Activated CD4-positive, alpha-beta T cell treated with anti-CD3 and anti-CD28 coated beads, Interleukin-2, amount 50 U/mL, for 48 hours (primary cell): ENCODE measurements around the gene ATP6V0D1.

Experiments used
- DNase-seq, 2 experiments: peaks; one replicate each; pipeline ENCODE4 v3.0.0-alpha.2; 2020

ATP6V0D1 gene

DNA sequence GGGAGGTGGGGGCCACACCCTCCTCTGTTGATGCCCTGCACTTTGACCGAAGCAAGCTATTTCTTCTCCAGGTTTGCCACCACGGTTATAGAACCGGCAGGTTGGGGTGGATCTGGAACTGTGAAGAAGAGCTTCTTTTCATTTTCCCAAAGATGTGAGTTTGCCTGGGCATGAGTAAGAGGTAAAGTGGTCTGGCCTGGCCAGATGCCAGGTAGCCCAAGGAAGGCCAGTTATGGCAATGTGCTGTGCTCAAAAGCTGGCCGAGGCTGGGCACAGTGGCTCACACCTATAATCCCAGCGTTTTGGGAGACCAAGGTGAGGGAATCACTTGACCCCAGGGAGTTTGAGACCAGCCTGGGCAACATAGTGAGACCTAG, 18.7 kb downstream of the ATP6V0D1 start:
- DNase-seq = no peak

DNA sequence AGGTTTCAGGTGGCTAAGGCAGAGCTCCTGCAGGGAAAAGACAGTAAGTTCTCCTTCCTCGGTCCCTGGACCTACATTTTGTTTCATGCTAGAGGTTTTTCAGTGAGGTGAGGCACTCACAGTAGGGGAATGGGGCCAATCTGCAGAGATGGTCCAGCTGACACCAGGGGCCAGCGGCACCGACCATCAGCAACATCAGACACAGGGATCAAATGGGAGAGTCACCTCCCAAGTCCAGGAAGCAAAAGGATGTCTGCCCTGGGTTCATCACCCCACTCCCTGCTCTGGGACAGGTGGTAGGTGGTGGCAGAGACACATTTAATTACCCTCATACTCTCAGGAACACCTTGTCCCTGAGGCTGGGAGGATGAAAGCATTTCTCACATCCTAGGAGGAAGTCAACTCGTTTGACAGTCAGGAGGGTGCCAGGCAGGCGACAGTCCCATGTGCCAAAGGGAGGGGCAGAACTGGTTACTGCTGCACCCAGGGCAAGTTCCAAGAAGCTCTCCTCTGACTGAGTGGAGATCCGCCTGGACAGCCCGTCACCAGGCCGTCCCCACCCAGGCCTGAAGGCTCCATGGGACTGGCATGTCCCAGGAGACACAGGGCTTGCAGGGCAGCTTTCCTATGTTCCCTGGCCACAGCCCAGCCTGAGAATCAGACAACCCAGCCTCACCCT, 19.2 kb downstream of the ATP6V0D1 start:
- no peak for DNase-seq

GRCh38 chr16:67460961-67461360, 20.0 kb downstream of the ATP6V0D1 start:
- DNase-seq = no peak

DNA sequence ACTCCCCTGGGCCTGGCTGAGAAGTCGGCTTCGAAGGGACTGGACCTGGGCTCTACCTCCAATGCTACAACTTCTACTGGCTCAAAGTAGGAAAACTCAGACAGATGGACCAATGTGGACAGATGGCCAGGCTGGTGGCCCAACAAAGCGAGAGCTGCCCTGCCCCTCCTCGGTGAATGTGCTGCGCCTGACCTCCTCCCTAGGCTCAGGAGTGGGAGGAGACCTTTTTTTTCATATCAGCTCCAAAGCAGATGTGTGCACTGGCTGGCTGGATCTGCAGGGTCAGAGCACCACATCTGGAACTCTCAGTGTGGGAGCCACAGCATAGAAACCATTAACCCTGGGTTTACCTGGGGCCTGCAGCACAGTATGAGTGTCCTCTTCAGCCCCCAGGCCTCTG, 20.8 kb downstream of the ATP6V0D1 start:
- DNase-seq = no peak

DNA sequence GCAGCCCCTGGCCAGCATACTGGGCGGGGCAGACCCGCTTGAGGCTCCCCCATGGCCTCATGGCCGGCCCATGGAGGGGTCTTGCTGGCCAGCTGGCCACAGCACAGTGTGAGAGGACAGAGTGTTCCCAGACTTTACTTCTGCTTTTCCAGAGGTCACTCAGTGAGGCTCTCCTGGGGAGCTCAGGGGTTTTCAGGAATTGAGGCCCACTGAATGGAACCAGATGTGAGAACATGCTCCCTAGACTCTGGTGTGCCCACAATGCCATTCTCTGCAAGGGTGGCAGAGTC, 21.2 kb downstream of the ATP6V0D1 start:
- no peak for DNase-seq

GRCh38 chr16:67459066-67459860, 21.7 kb downstream of the ATP6V0D1 start:
- DNase-seq = no peak

GRCh38 chr16:67458121-67458641, 22.8 kb downstream of the ATP6V0D1 start:
- DNase-seq = no peak

- DNase-seq = no peak
Observed at GRCh38 chr16:67457611-67458010, 23.3 kb downstream of the ATP6V0D1 start.

GRCh38 chr16:67456391-67457081, 24.4 kb downstream of the ATP6V0D1 start:
- DNase-seq = no peak

- no peak for DNase-seq
Observed at GRCh38 chr16:67454852-67455251, 26.1 kb downstream of the ATP6V0D1 start.

- no peak for DNase-seq
Observed at GRCh38 chr16:67454104-67454503, 26.9 kb downstream of the ATP6V0D1 start.

DNA sequence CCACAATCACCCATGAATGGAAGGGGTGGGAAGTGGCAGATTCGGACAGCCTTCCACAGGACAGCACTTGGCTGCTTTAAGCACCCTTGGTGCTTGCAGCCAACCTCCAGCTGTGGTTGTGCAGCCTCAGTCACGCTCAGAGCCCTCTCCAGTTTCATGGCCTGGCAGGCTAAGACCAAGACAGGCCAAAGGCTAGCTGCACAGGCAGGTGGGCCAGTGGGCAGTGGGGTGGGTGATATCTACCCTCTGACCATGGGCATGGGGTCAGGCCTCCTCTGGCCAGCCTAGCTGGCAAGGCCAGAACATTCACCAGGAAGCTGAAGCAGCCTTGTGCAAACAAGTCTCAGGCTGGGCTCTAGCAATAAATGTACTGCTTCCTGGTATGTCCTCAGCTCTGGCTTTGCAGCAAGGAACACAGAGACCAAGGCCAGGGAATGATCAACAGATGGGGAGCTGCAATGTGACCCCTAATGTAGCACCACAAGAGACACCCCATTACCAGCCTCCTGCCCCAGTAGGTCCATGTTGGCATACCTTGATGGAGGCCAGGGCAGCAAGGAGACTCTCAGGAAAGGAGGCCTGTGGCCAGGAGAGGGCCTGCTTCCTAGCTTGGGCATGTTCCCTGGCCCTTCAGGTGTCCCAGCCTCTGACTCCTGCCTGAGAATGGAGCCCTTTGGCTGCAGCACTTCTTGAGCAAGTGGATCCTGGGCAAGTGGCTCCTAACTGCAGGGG, 29.1 kb downstream of the ATP6V0D1 start:
- DNase-seq = no peak

- DNase-seq = no peak
Observed at GRCh38 chr16:67451061-67451703, 29.8 kb downstream of the ATP6V0D1 start.

- DNase-seq = no peak
Observed at GRCh38 chr16:67449739-67450138, 31.2 kb downstream of the ATP6V0D1 start.

GRCh38 chr16:67449336-67449735, 31.6 kb downstream of the ATP6V0D1 start:
- DNase-seq = no peak

DNA sequence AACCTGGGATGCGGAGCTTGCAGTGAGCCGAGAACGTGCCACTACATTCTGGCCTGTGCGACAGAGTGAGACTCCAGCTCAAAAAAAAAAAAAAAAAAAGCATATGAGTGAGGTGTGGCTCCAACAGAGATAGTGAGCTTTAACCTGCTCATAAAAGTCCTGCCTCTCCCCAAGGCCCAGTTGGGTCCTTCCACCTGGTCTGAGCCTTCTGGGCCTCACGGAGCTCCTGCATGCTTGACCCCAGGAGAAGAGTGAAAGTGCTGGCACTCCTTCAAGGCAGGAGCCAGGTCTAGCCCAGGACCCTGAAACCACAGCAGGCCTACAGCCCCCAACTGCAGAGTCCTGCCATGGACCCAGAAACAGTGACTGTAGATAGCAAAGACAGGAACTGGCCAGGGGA, 32.4 kb downstream of the ATP6V0D1 start:
- no peak for DNase-seq

GRCh38 chr16:67447508-67448076, 33.4 kb downstream of the ATP6V0D1 start:
- peak; percentile 83 to 86 for DNase-seq

GRCh38 chr16:67446968-67447507, 33.9 kb downstream of the ATP6V0D1 start:
- DNase-seq = no peak

DNA sequence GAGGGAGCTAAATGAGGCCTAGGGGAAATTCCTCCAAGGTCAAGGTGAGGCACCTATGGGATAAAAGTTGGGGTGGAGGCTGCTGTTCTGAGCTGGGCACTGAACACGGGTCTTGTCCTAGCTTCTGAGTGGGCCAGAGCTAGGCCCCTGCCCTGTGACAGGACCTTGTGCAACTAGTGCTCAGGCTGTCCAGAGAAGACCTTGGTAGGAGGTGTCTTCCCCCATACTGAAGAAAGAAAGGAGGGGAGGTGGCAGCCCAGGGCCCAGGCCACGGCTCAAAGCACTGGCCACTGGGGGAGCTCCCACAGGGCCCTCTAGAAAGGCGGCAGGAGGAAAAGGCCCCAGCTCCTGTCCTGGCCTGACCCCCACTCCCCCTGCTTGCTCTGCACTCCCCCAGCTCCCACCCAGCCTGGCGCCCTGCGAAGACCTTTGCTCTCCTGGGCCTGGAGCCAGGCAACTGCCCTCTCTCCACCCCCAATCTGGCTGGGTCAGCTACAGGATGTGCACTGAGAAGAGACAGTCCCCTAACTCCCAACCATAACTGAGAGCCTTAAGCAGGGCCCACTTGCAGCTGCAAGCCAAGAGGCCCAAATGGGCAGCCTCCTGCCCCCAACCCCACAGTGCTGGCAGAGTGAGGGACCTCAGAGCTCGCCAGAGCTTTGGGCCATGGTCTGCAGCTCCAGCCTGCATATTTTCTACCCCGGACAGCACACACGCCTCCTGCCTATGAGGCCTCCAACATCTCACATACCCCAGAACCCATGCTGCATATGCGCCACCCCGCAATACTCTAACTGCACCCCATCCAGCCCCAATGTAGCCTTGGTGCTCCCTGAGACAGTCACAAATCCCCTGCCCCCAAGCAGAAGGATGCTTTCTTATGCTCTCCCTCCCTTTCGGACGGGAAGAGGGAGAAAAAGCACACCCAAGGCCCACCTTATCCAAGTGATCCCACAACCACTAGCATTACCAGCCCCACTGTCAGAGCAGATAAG, 34.7 kb downstream of the ATP6V0D1 start:
- no peak for DNase-seq

DNA sequence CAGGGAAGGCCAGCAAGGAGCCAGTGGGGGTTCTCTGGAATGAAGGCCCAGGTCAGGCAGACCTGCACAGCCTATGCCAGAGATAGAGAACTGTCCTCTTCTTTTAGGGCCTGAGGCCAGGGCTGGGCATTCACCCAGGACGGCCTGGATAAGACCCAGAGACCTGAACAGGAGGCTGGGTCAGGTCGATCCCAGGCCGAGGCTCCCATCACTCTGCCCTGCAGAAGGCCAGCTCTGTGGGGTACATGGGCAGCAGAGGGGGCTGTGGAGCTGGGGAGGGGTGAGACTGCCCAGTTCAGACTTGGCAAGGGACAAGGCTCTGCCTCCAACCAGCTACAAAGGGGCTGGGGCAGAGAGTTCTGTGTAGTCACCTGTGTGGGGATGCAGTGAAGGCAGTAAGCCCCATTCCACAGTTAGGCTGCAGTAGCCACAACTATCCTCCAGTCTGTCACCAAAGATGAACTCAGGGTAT, 35.5 kb downstream of the ATP6V0D1 start:
- DNase-seq = no peak

- no peak for DNase-seq
Observed at GRCh38 chr16:67445126-67445426, 35.9 kb downstream of the ATP6V0D1 start.
